MM.1S (cell line): ENCODE measurements around the gene LDLRAD3.

Experiments used
- CTCF ChIP-seq: fragments of 300-600 bp; sonication (generic); IDR thresholded peaks from 2 replicates; pipeline ENCODE4 v1.5.1; 2016; ENCODE audit warnings: antibody characterized with exemption, low read length, mixed read lengths
- EZH2 ChIP-seq: fragments of 300-600 bp; sonication (generic); optimal IDR thresholded peaks from 2 replicates; pipeline ENCODE3; 2017; ENCODE audit warnings: low read depth, mild to moderate bottlenecking, antibody characterized with exemption, low read length, mixed read lengths

- no peak for TF ChIP-seq CTCF
- TF ChIP-seq EZH2: no peak
Observed at GRCh38 chr11:36278531-36279282, 334.8 kb downstream of the LDLRAD3 start.
